Measurements from ENCODE around the gene OSR1. TPM values are rescaled to one million over a fixed set of nuclear protein-coding genes. Genes with fewer than 3 reads are reported as not detected.

OSR1 gene
- total and polyA plus RNA-seq, 2 experiments from 2014 or later: 0.24 TPM; not detected in 1

- TF ChIP-seq REST (IDR thresholded peaks at IDR 0.05; ENCODE audit: unreplicated experiment) (no peak), STAT1 (IDR thresholded peaks at IDR 0.05; ENCODE audit: unreplicated experiment) (no peak), CREB1 (CRISPR knock-in tag; IDR thresholded peaks at IDR 0.05; ENCODE audit: low read depth) (no peak)
Measured at GRCh38 chr2:19352946-19353720, 5.3 kb downstream of the OSR1 start (continued).

- Mint-ChIP-seq H3K27me3 (ENCODE audit: insufficient read depth, low read depth, poor library complexity) (peaks cover 94% of the 10 kb centered on the region), H3K27ac (no peak overlapping the region), H3K4me3 (peak overlapping the region; percentile 65), H3K9me3 (peaks cover 4% of the 10 kb centered on the region), H3K4me1 (peaks cover 39% of the 10 kb centered on the region), H3K36me3 (ENCODE audit: low read depth) (no peaks in the 10 kb centered on the region; the same call in 2 of the 3 replicates)
- Histone ChIP-seq H3K4me3 (peak overlapping the region; percentile 60), H2AFZ (no peak overlapping the region; the same call in 1 of the 2 replicates), H3K9me2 (ENCODE audit: insufficient read depth) (no peaks in the 10 kb centered on the region), H3K27ac (ENCODE audit: low read depth) (no peak overlapping the region), H3K4me1 (ENCODE audit: insufficient read depth) (peaks cover 55% of the 10 kb centered on the region), H3K4me2 (peak overlapping the region; percentile 84), H3K79me2 (replicated peaks; ENCODE audit: insufficient read depth) (no peaks in the 10 kb centered on the region), H3K27me3 (ENCODE audit: insufficient read depth) (peaks cover 89% of the 10 kb centered on the region), H3K36me3 (ENCODE audit: insufficient read depth) (no peaks in the 10 kb centered on the region; the same call in 1 of the 2 replicates), H3F3A (replicated peaks; ENCODE audit: low read depth) (no peaks in the 10 kb centered on the region; the same call in 1 of the 2 replicates), H4K20me1 (replicated peaks; ENCODE audit: insufficient read depth) (peaks cover 25% of the 10 kb centered on the region)
- ATAC-seq: no peak
- TF ChIP-seq JUNB (IDR thresholded peaks at IDR 0.05; ENCODE audit: unreplicated experiment): no peak
- no peak for TF ChIP-seq ZNF331 (CRISPR knock-in tag; IDR thresholded peaks at IDR 0.05; ENCODE audit: low read depth)
- no peak for TF ChIP-seq ETS1 (IDR thresholded peaks at IDR 0.05)
- no peak for TF ChIP-seq CTCF (conservative IDR thresholded peaks at IDR 0.05; ENCODE audit: low read depth in 2 of 2)
- peak; percentile 92 for TF ChIP-seq EZH2 (IDR thresholded peaks at IDR 0.05; ENCODE audit: low read depth, unreplicated experiment)
- TF ChIP-seq EZH2phosphoT487 (IDR thresholded peaks at IDR 0.05; ENCODE audit: unreplicated experiment): peak; percentile 91
- DNase-seq (ENCODE audit: low spot score): peak; percentile 49
Measured at GRCh38 chr2:19351899-19352697, 6.3 kb downstream of the OSR1 start.

Measured in GM23338 (cell line).